GM19238 (cell line): Measurements from ENCODE around the gene RNU4-1.
"Not testable (repeated sequence)": the region's sequence is repeated elsewhere in the genome, so short reads cannot be mapped to it uniquely, and the experiment has no call there.

ENCODE experiments used
- DNase-seq: peaks from one replicate; pipeline ENCODE4 v3.0.0; 2011; ENCODE audit warnings: low spot score; ENCODE audit not compliant: insufficient read length

Gene RNU4-1

DNA sequence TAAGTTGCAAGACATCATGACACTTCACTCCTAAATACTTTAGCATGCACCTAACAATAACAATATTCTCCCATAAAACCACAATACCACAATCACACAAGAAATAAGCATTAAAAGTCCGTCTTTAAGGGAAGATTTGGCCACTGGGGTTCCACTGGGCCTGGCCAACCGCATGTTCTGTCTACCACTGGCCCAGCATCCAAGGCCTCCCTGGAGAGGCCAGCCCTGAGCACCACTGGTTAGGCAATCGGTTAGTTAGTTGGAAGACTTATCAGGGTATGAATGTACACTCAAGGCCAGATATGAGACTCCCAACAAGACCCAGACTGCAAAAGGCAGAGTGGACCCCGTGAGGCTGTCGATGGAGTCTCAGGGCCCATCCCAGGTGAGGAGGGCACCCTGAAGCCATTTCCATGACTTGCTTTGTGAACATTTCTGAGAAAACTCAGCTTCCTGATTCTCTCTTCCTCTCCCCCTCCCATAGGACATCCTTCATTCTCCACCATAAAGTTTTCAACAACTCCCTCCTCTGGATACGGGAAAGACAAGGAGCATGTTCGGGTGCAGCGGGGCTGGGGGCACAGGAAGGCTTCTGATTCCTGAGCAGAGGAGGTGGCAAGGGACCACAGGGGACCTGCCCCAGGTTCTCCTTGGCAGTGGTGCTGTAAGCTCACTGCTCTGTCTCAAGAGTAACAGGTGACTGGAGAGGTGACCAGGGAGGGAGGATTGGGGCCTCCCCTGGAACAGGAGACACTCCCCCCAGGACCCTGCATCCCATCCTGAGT, 33.4 kb downstream of the RNU4-1 start:
- no peak for DNase-seq

DNA sequence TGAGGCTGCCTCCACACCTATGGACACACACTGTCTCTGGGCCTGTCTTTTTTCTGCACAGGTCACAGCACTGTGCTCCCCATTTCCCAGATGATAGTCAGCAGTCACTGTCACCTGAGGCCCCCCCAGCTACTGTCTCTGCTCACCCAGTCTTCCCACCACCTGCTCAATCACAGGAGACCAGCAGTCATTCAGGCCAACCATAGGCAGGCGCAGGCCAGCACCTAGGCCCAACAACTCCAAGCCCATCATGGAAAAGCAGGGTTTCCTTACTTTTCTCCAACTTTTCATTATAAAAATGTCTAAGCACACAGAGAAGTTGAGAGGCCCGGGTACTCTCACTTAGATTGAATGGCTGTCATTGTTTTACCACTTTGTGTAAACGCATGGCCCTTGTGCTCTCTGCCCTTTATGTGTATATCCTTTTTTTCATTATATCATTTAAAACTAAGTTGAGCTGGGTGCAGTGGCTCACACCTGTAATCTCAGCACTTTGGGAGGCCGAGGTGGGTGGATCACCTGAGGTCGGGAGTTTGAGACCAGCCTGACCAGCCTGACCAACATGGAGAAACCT, 34.6 kb downstream of the RNU4-1 start:
- no peak for DNase-seq

- no peak for DNase-seq
These were observed 35.8 kb downstream of the RNU4-1 start for GRCh38 chr12:120257041-120257821.

- DNase-seq: no peak
These were observed 38.2 kb downstream of the RNU4-1 start for GRCh38 chr12:120254809-120255208.

GRCh38 chr12:120253313-120253712, 39.7 kb downstream of the RNU4-1 start:
- not testable (repeated sequence) for DNase-seq

DNA sequence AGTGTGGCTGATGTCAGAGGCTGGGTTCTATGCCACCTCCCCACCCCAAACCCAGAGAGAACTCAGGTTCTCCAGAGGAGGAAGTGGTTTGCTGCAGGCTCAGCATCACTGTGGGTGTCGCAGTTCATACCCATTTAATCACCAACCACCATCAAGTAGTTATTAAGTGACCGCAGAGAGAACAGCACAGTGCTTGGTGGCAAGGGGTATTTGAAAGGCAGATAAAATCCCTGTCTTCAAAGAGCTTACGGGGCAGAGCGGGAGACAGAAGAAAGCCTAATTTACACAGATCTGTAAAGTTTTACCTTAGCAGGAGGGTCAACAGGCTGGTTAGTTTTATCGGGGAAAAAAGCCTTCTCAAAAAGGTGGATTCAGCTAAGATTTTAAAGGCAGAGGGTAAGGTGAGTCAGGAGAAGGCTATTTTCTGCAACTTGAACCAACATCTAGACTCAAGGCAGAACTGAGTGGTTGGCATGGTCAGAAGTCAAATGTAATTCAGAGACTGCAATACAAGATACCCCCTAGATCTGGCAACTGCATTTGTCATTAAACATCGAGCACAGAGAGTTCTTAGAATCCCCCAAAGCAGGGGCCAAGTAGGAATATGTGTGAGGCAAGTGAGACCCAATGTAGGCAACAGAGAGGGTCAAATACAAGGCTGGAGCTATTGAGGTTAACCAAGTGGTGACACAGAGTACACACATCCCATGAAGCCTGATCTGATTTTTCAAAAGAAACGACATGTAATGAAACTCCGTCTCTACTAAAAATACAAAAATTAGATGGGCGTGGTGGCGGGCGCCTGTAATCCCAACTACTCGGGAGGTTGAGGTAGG, 40.7 kb downstream of the RNU4-1 start:
- no peak for DNase-seq

DNA sequence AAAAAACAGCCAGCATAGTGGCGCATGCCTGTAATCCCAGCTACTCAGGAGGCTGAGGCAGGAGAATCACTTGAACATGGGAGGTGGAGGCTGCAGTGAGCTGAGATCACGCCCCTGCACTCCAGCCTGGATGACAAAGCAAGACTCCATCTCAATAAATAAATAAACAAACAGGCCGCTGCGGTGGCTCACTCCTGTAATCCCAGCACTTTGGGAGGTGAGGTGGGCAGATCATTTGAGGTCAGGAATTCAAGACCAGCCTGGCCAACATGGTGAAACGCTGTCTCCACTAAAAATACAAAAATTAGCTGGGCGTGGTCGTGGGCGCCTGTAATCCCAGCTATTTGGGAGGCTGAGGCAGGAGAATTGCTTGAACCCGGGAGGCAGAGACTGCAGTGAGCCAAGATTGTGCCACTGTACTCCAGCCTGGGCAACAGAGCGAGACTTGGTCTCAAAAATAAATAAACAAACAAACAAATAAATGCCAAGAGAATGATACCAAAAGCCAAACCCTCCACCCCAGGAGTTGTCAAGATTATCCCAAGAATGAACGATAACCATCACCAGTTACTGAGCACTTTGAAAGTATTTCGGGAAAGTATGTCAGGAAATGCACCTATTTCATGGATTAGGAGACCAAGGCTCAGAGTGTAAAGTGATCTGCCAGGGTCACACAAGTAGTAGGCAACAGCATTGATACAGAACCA, 41.5 kb downstream of the RNU4-1 start:
- not testable (repeated sequence) for DNase-seq

DNA sequence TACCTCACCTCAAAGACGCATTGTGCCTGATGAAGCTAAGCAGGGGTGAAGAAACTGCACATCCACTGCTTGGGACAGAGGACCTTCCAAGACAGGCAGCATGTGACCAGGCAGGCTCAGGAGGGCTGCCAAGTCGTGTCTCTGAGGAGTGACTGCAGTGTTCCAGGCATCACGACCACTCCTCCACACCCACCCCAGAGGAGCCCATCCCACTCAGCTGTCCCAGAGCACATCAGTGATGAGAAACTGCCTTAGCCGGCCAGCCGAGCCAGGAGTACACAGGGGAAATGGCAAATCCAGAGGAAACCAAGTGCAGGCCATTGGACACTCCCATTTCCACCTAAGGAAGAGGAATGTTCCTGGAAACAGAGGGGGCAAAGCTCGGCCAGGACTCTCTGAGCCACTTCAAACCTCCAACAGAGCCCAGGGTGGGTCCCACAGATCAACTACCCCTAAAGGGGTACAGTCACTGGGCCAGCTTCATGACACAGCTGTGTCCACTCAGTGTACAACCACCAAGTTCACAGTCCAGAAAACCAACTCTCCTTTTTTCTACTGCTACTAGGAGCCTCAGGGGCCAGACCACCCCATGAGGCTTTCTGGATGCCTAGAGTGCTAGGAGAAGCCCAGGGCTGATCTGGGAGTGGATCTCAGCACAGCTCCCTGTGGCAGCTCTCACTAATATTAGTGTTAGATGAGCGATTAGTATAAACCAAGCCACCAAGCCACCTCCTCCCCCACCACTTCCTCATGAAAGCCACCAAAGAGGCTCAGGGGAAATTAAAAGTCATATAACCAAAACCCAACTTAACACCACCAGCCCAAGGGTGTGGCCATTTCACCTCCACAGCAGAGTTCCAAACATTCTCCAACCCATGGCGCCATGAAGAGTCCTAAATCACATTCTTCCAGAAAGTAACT, 42.9 kb downstream of the RNU4-1 start:
- peak; percentile 52 for DNase-seq

DNA sequence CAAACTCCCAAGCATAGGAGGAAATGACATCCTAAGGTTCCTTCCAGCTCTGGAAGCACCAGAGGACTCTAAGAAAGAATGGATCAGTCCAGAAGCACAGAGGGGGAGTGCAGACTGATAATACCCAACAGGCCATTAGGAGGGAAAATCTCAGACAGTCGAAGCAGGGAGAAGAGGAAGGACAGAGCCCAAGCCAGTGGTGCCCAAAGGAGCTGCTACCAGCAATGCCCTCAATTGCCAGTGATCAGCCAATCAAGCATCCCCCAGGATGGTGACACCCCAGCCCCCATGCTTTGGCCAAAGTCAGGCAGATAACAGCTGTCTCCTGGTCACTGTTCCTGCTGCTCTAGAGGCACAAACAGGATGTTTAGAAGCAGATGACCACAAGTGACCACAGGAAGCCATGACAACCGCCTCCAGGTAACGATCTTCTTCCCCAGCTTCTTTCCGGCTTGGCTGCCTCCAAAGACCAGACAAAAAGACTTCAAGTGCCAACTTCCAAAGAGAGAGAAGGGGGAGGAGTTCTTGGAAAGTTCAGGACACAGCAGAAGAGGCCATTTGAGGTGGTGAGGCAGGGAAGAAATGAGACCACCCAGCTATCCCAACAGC, 43.7 kb downstream of the RNU4-1 start:
- no peak for DNase-seq

GRCh38 chr12:120247621-120248030, 45.4 kb downstream of the RNU4-1 start:
- no peak for DNase-seq

- no peak for DNase-seq
These were observed 45.9 kb downstream of the RNU4-1 start for GRCh38 chr12:120247183-120247582.

- not testable (repeated sequence) for DNase-seq
These were observed 46.3 kb downstream of the RNU4-1 start for GRCh38 chr12:120246705-120247104.
